CD14-positive monocyte (primary cell): ENCODE results near the gene ACSF3. TPM values are rescaled to one million over a fixed set of nuclear protein-coding genes. Genes with fewer than 3 reads are reported as not detected.

Experiments
- DNase-seq, 3 donors: peaks; one replicate each; pipeline ENCODE4 v3.0.0-alpha.2; 2011 to 2022
- H2AFZ ChIP-seq: 2 replicates; pipeline ENCODE4 v1.6.0; 2012; ENCODE audit warnings: mild to moderate bottlenecking, low read depth, low read length, inconsistent platforms; ENCODE audit not compliant: insufficient read depth, poor library complexity, severe bottlenecking
- H3K27ac ChIP-seq, 2 donors: 1 replicate in 1 of 2; 2 replicates in 1 of 2; pipeline ENCODE4 v1.5.1; 2012 to 2013; ENCODE audit warnings: low read length in 2 of 2, control low read depth in 1 of 2, inconsistent platforms in 1 of 2, low read depth in 1 of 2, mild to moderate bottlenecking in 1 of 2
- H3K27me3 ChIP-seq, 2 donors: one replicate each; pipeline versions ENCODE4 v1.6.0 to v1.6.1; 2011 to 2013; ENCODE audit warnings: low read length in 2 of 2; ENCODE audit not compliant: control insufficient read depth in 2 of 2, insufficient read depth in 2 of 2
- H3K36me3 ChIP-seq, 2 donors: replicated peaks in 1 of 2; 1 replicate in 1 of 2; 2 replicates in 1 of 2; pipeline versions ENCODE4 v1.5.1 to v1.6.1; 2012 to 2013; ENCODE audit warnings: low read length in 2 of 2, control low read depth in 1 of 2, inconsistent platforms in 1 of 2, mild to moderate bottlenecking in 1 of 2; ENCODE audit not compliant: insufficient read depth in 2 of 2, control insufficient read depth in 1 of 2
- H3K4me1 ChIP-seq, 2 donors: 1 replicate in 1 of 2; 2 replicates in 1 of 2; pipeline versions ENCODE4 v1.5.1 to v1.6.1; 2012 to 2013; ENCODE audit warnings: low read length in 2 of 2, control low read depth in 1 of 2, inconsistent platforms in 1 of 2, mild to moderate bottlenecking in 1 of 2, moderate library complexity in 1 of 2; ENCODE audit not compliant: insufficient read depth in 2 of 2, control insufficient read depth in 1 of 2
- H3K4me2 ChIP-seq: replicated peaks from 2 replicates; pipeline ENCODE3; 2012; ENCODE audit warnings: low read length, moderate library complexity, mild to moderate bottlenecking; ENCODE audit not compliant: poor library complexity, severe bottlenecking; ENCODE audit errors: extremely low read depth
- H3K4me3 ChIP-seq, 3 experiments: fragments of 200-600 bp in 1 of 3; sonication (generic) in 1 of 3; replicated peaks in 1 of 3; 1 replicate in 2 of 3; 2 replicates in 1 of 3; pipeline ENCODE4 v1.5.1; 2011 to 2013; ENCODE audit warnings: low read length in 3 of 3, mild to moderate bottlenecking in 3 of 3, control low read depth in 2 of 3, low read depth in 2 of 3, inconsistent platforms in 1 of 3, moderate library complexity in 1 of 3
- H3K79me2 ChIP-seq: 2 replicates; pipeline ENCODE4 v1.6.0; 2012; ENCODE audit warnings: mild to moderate bottlenecking, control low read depth, inconsistent platforms, low read length, moderate library complexity; ENCODE audit not compliant: insufficient read depth
- H3K9ac ChIP-seq: 2 replicates; pipeline ENCODE4 v1.6.0; 2017; ENCODE audit warnings: low read length, mild to moderate bottlenecking; ENCODE audit not compliant: insufficient read depth, poor library complexity, severe bottlenecking
- H3K9me3 ChIP-seq, 2 donors: replicated peaks in 1 of 2; 1 replicate in 1 of 2; 2 replicates in 1 of 2; pipeline versions ENCODE4 v1.5.1 to v1.6.1; 2012 to 2013; ENCODE audit warnings: low read length in 2 of 2, control low read depth in 1 of 2; ENCODE audit not compliant: control insufficient read depth in 1 of 2, insufficient read depth in 1 of 2
- H4K20me1 ChIP-seq: 2 replicates; pipeline ENCODE4 v1.6.0; 2012; ENCODE audit warnings: mild to moderate bottlenecking, low read length, control low read depth, moderate library complexity; ENCODE audit not compliant: insufficient read depth
- H3K27ac Mint-ChIP-seq, 7 donors: one replicate each; pipeline ENCODE4 v1.8.0; 2020; ENCODE audit warnings: mild to moderate bottlenecking in 7 of 7, mixed read lengths in 7 of 7, moderate library complexity in 6 of 7, inconsistent platforms in 2 of 7
- H3K27me3 Mint-ChIP-seq, 3 donors: one replicate each; pipeline ENCODE4 v1.8.0; 2021 to 2022; ENCODE audit warnings: low read depth in 3 of 3, mild to moderate bottlenecking in 3 of 3, mixed read lengths in 3 of 3, moderate library complexity in 3 of 3, inconsistent platforms in 1 of 3
- H3K36me3 Mint-ChIP-seq, 2 donors: one replicate each; pipeline ENCODE4 v1.8.0; 2020; ENCODE audit warnings: mixed read lengths in 2 of 2, inconsistent platforms in 1 of 2, mild to moderate bottlenecking in 1 of 2
- H3K4me1 Mint-ChIP-seq: one replicate; pipeline ENCODE4 v1.8.0; 2020; ENCODE audit warnings: mild to moderate bottlenecking, mixed read lengths
- H3K4me3 Mint-ChIP-seq, 2 donors: one replicate each; pipeline ENCODE4 v1.8.0; 2020; ENCODE audit warnings: mild to moderate bottlenecking in 2 of 2, mixed read lengths in 2 of 2, moderate library complexity in 1 of 2
- H3K9me3 Mint-ChIP-seq, 7 donors: one replicate each; pipeline ENCODE4 v1.8.0; 2020 to 2022; ENCODE audit warnings: mixed read lengths in 7 of 7, mild to moderate bottlenecking in 6 of 7, moderate library complexity in 6 of 7, inconsistent platforms in 2 of 7
- CTCF ChIP-seq: fragments of 200-600 bp; IDR thresholded peaks from one replicate; pipeline ENCODE4 v1.8.0; 2022; ENCODE audit warnings: antibody characterized with exemption, mild to moderate bottlenecking
- WGBS: methylation state at CpG from one replicate; pipeline ENCODE4 v1.1.5; 2013; ENCODE audit warnings: missing lambda C conversion rate; ENCODE audit not compliant: insufficient coverage; 5-methylcytosine and 5-hydroxymethylcytosine counted together
- intact Hi-C, 2 donors: fragments of 100-400 bp; cut with micrococcal nuclease; formaldehyde crosslinking; loops; one replicate each; pipeline versions ENCODE4 v1.15.0 to v1.15.1; 2023
- polyA plus RNA-seq, 3 donors: library from polyadenylated mRNA; depleted of rRNA in 1 of 3; unstranded in 2 of 3; stranded (reverse) in 1 of 3; fragments of 300-500 nt in 2 of 3; fragments of >200 nt in 1 of 3; fragmentation: Illumina TruSeq in 2 of 3; gene quantifications; 1 replicate in 2 of 3; 2 replicates in 1 of 3; pipeline ENCODE4 v1.2.3, GENCODE V29; 2012 to 2021

The ACSF3 gene
- polyA plus RNA-seq, 3 donors: 23.5 to 26.7 (median 26.4) TPM

- DNase-seq: no peak
- H3K4me1 ChIP-seq: no peaks in the 10 kb centered on the region
- no peak overlapping the region for H3K4me2 ChIP-seq
- intact Hi-C loops: no loop called here
- no peaks in the 10 kb centered on the region for H3K36me3 ChIP-seq
- Mint-ChIP-seq H3K4me1 (no peaks in the 10 kb centered on the region), H3K27me3 (peaks cover 0 to 4% (median 2%) of the 10 kb centered on the region in 3 donors), H3K27ac (no peak overlapping the region), H3K4me3 (no peak overlapping the region), H3K9me3 (peaks cover 6 to 28% (median 17%) of the 10 kb centered on the region in 7 donors), H3K36me3 (no peaks in the 10 kb centered on the region)
- no peak overlapping the region for H2AFZ ChIP-seq
- no peak overlapping the region for H3K27ac ChIP-seq
- TF ChIP-seq CTCF: no peak
- no peak overlapping the region for H3K9ac ChIP-seq
- H3K9me3 ChIP-seq: peaks cover 0 to 29% of the 10 kb centered on the region in 2 donors
- H3K27me3 ChIP-seq: no peaks in the 10 kb centered on the region
- no peaks in the 10 kb centered on the region for H4K20me1 ChIP-seq
- WGBS: 92% methylated on average over 13 of the region's 30 CpGs
- H3K79me2 ChIP-seq: no peaks in the 10 kb centered on the region
- H3K4me3 ChIP-seq: no peak overlapping the region
Measured at GRCh38 chr16:89071686-89072547, 21.7 kb upstream of the ACSF3 start.

GRCh38 chr16:89072548-89073130 is 21.0 kb upstream of the ACSF3 start:
- no peaks in the 10 kb centered on the region for H3K4me1 ChIP-seq
- H4K20me1 ChIP-seq: no peaks in the 10 kb centered on the region
- H3K27me3 ChIP-seq: no peaks in the 10 kb centered on the region
- no peaks in the 10 kb centered on the region for H3K36me3 ChIP-seq
- H3K27ac ChIP-seq: no peak overlapping the region
- no peaks in the 10 kb centered on the region for H3K79me2 ChIP-seq
- intact Hi-C loops: no loop called here
- TF ChIP-seq CTCF: no peak
- H3K27me3 Mint-ChIP-seq: peaks cover 0 to 4% (median 2%) of the 10 kb centered on the region in 3 donors
- no peak overlapping the region for H3K4me2 ChIP-seq
- no peak overlapping the region for H3K4me3 Mint-ChIP-seq
- H3K4me3 ChIP-seq: no peak overlapping the region
- 97% methylated on average over 18 of the region's 22 CpGs for WGBS
- no peak overlapping the region for H3K9ac ChIP-seq
- DNase-seq: no peak
- peaks cover 0 to 29% of the 10 kb centered on the region in 2 donors for H3K9me3 ChIP-seq
- no peaks in the 10 kb centered on the region for H3K4me1 Mint-ChIP-seq
- no peak overlapping the region for H2AFZ ChIP-seq
- H3K36me3 Mint-ChIP-seq: no peaks in the 10 kb centered on the region
- H3K27ac Mint-ChIP-seq: no peak overlapping the region
- peaks cover 6 to 28% (median 17%) of the 10 kb centered on the region in 7 donors for H3K9me3 Mint-ChIP-seq
